Fibroblast of lung (primary cell): ENCODE results near the gene CSNK1D.

Experiments
- EZH2 ChIP-seq: IDR thresholded peaks from 2 replicates; pipeline ENCODE4 v1.5.1; 2012; ENCODE audit warnings: low read length, control low read depth, mild to moderate bottlenecking; ENCODE audit errors: missing control alignments
- TF ChIP-seq, protein P1 (sequence below), 2 donors: IDR thresholded peaks in 1 of 2; conservative IDR thresholded peaks in 1 of 2; 1 replicate in 1 of 2; 2 replicates in 1 of 2; pipeline ENCODE4 v1.5.1; 2011 to 2012; ENCODE audit warnings: low read length in 2 of 2, control low read depth in 1 of 2, inconsistent platforms in 1 of 2, low read depth in 1 of 2, mild to moderate bottlenecking in 1 of 2

DNA sequence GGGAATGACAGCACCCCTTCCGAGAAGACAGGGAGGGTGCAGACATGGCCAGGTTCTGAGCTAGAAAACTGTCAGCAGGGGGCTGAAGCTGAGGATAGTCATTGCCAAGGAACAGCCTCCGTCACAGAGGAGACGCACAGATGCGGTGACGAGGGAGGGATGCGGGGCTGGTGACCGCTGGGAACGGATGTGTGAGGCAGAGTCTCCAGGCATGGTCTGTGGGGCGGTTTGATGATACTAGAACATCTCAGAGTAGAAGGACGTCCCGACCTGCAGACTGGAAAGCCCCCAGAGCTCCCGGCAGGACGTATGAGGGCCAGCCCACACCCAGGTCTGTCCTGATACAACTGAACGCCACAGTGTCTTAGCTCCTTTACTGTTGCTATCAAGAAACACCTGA lies 1.8 kb upstream of the CSNK1D start:
- TF ChIP-seq, protein P1, sequence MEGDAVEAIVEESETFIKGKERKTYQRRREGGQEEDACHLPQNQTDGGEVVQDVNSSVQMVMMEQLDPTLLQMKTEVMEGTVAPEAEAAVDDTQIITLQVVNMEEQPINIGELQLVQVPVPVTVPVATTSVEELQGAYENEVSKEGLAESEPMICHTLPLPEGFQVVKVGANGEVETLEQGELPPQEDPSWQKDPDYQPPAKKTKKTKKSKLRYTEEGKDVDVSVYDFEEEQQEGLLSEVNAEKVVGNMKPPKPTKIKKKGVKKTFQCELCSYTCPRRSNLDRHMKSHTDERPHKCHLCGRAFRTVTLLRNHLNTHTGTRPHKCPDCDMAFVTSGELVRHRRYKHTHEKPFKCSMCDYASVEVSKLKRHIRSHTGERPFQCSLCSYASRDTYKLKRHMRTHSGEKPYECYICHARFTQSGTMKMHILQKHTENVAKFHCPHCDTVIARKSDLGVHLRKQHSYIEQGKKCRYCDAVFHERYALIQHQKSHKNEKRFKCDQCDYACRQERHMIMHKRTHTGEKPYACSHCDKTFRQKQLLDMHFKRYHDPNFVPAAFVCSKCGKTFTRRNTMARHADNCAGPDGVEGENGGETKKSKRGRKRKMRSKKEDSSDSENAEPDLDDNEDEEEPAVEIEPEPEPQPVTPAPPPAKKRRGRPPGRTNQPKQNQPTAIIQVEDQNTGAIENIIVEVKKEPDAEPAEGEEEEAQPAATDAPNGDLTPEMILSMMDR (conservative IDR thresholded peaks at IDR 0.05 in 1 of 2, IDR thresholded peaks at IDR 0.05 in 1 of 2; ENCODE audit: low read depth in 1 of 2, low read length in 2 of 2), result no peak
- no peak for TF ChIP-seq EZH2
